Stimulated activated CD8-positive, alpha-beta memory T cell treated with anti-CD3 and anti-CD28 coated beads, Interleukin-15, amount 100 ng/mL, for 24 hours (primary cell): ENCODE data around the gene FARSB.
"Not testable (repeated sequence)": the region's sequence is repeated elsewhere in the genome, so short reads cannot be mapped to it uniquely, and the experiment has no call there.

ENCODE experiments used
- DNase-seq: peaks from one replicate; pipeline ENCODE4 v3.0.0-alpha.2; 2020; ENCODE audit warnings: low read depth

Gene FARSB

DNA sequence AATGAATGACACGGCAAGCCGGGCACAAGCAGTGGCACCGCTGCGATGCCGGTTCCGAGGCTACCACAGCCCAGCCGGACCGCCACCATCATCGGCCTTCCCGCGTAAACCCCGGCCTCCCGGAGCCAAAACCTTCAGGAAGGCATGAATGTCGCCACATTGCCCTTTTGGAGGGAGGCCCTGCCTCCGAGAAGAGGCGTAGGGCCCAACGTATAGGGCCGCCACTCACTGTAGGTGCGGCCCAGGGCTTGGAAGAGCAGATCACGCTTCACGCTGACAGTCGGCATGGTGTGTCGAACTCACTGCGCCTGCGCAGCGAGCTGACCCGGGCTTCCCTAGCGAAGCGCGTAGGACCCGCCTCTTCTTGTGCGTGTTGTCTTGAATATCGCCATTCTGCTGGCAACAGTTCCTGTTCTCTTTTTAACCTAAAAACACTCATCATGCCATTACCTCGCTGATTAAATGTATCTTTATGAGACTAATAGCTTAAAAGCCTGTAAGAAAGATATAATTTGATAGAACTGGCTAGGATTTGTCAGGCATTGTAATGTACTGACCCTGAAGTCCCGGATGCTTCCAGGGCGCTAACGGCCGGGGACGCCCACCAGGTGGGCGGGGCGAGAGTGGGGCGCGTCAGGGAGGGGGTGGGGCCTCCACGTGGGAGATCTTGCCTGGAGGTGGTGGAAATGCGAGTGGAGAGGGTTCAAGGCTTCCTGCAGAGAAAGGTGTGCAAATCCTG, at the start of gene FARSB:
TSS of gene FARSB (minus strand) at position 306 of the 739 bp plus-strand sequence. CDS start at position 287, 19 bp downstream.
- DNase-seq: peak; percentile 77

DNA sequence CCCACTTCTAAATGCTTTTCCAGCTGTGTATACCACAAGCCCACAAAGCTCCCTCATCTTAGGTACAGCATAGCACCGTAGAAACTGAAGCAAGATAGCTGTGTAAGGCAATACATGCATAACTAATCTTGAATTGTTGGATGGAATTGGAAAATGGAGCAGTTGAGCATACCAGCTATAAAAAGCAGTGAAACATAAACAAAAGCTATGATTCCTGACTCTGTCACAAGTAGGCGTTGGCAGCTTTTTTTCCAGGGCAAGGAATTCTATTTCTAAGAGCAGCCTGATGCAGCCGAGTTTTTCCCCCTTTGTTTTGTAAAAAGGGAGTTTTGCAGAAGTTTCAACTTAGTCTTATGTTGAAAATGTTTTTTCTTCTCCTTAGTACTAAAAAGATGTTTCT, 48.0 kb upstream of the FARSB start:
- no peak for DNase-seq

DNA sequence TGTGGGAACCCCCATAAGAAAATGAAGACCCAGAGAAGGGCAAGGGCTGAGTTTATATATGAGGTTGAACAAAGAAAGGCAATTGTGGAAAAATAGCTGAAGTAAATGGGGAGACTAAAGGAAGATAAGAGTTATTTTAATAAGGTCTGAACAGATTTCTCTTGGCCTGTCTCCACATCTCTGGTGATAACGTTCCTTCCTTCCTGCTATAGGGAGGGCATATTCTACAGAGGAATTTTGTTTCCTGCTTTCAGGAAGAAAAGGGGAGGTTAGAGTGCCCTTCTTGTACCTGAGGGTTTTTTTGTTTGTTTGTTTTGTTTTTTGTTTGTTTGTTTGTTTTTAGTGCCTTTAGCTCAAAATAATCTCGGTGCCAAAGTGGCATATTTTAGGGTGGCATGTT, 47.2 kb upstream of the FARSB start:
- no peak for DNase-seq

DNA sequence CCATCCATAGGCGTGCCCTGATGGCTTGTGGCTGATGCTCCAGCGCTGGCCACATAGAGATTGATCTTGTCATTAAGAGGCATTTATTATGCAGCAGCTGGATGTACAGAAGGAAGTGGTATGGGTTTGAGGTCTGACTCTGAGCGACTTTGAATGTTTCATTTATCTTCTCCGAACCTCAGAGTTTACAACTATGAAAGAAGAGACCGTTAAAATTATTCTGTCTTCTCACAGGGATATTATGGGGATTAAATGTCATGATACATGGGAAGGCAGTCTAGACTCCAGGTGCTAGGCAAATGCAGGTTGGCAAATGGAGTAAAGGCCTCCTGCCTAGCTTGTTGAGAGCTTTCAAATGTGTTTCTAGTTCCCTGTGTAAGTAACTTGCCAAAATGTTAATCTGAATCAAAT, 45.8 kb upstream of the FARSB start:
- DNase-seq: no peak

DNA sequence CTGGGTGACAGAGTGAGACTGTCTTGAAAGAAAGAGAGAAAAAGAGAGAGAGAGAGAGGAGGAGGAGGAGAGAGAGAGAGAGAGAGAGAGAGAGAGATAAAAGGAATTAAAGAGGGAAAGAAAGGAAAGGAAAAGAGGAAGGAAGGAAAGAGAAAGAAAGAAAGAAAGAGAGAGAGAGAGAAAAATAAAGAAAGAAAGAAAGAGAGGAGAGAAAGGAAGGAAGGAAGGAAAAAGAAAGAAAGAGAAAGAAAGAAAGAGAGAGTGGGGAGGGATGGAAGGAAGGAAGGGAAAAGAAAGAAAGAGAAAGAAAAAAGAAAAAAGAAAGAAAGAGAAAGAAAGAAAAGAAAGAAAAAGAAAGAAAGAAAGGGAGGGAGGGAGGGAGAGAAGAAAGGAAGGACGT, 45.3 kb upstream of the FARSB start:
- no peak for DNase-seq

DNA sequence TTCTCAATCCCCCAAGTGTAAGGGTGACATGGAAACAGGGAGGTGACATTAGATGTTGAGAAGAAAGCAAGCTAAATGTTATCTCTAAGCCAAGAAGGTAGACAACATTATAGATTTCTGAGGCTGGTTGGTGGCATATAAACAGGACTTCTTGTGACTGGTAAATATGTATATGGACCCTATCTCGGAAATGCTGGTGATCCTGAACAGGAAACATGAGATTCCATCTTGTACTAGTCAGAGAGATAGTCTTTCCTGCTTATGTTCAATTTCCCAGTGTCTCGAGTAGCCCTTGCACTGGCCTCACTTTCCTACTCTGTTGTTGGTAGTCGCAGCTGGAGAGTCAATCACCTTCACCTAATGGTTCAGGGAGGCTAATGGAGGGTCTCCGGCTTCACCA, 42.4 kb upstream of the FARSB start:
- DNase-seq: no peak

DNA sequence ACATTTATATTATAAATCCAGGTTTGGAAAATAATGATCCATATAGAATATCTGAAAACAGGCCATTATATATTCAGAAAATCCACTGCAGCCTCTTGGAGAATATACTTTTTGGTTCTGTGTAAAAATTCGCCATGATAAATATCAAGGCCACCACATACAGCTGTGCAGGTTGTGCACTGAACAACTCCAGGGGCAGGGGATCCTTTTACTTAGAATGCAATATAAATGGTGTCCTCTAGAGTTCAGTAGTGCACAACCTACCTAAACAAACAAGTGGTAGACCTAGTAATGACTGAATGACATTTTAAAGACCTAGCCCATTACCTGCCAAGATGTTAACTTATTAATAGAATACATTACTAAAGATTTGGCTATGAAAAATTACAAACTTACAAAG, 37.9 kb upstream of the FARSB start:
- no peak for DNase-seq

DNA sequence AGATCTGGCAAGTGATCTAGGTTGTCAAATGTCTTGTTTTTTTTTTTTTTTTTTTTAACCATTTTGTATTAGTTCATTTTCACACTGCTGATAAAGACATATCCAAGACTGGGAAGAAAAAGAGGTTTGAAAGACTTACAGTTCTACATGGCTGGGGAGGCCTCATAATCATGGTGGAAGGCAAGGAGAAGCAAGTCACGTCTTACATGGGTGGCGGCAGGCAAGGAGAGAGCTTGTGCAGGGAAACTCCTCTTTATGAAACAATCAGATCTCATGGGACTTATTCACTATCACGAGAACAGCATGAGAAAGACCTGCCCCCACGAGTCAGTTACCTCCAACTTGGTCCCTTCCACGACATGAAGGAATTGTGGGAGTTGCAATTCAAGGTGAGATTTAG, 37.5 kb upstream of the FARSB start:
- DNase-seq: not testable (repeated sequence)

DNA sequence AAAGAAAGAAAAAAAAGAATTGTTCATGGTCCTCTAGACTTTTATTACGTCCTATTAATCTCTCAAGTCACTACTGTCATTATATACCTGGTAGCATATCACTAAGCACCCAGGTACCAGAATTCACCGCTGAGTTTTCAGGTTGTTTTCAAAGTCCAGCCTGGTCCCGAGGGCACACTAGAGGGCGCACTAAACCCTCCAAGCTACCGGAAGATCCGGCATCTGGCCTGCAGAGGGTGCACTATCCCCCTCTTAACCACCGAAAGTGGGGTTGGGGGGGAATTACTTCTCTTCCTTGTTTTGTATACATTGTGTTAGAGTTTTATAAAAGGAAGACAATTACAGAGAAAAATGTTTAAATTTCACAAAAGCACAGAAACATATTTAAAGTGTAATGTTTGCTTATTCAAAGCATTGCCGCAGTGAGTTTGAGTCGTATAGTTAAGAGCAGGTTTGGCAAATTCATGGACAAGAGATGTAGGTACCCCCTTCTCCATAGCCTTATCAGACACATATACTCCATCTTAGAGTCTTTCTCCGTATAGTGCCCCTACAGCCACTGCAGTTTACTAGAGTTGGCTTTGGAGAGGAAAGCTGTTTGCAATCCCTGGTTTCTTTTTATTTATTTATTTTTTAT, 34.8 kb upstream of the FARSB start:
- peak; percentile 38 for DNase-seq

DNA sequence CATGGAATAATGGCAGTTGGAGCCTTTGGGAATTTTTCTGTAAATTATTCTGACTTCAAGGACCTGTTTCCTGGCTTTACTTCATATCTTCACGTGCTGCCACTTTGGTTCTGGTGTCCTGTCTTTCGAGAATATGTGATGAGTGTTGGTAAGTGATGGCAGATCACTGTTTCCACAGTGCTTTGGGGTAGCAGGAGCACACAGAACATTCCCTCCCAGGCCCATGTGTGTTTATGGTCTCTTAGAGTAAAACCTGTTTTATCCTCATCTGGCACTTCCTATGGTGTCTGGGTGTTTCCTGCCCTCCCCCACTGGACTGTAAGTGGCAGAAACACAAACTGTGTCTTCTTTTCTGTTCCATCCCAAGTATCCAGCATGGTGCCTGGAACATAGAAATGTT, 33.4 kb upstream of the FARSB start:
- no peak for DNase-seq

DNA sequence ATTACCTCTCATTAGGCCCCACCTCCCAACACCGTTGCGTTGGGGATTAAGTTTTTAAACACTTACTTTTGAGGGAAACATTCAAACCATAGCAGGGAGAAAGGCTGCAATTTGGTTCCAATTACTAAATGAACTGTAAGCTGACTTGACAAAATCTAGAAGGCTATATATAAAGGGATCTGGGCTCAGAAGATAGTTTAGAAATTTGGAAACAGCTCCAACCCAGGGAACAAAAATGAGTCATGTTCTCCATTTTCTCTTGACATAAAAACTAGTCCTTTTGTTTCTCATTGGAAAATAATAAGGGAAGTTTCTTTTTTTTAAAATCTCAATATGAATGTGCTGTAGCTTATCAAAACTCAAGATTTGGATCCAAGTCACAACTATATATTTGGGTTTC, 33.0 kb upstream of the FARSB start:
- DNase-seq: no peak

DNA sequence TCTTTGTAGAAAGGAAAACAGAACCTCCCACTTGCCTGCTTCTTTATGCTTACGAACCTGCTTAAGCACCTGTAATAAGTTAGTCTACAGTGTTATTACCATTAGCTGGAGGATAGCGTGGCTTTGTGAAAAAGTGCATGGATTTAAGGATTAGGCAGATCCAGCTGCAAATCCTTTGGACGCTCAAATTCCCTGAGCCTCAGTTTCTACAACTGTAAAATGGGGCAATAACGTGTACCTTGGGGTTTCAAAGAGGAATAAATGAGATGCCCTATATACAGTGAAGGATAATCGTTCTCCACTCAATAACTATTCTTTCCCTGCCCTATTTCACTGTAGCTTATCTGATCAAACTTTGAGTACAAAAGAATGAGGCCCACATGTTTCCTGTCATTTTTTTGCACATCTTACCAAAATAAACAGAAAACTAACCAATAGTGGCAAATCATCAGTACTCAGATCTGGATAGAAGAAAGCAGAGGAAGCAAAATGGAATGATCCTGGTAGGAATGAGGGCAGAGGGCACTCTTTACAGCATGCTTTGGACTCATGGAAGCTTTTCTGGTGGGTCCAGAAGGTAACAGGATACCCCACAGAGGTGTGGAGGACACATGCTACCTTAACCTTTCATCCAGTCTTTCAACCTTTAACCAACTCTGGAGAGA, 30.3 kb upstream of the FARSB start:
- no peak for DNase-seq

DNA sequence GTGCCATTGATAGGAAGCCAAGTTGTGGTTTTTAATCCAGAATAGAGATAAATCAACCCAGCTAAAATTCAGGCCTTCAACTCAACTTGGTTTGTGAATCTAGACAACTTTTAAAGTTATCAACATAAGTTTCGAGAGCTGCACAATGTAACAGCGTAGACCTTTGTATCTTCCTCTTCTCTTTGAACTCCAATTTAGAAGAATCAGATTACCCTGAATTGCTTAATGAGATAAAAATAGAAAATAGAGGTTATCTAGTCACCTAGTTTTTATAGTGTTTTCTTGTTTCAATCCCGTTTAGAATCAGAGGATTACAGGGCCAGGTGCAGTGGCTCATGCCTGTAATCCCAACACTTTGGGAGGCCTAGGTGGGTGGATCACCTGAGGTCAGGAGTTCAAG, 27.9 kb upstream of the FARSB start:
- no peak for DNase-seq

DNA sequence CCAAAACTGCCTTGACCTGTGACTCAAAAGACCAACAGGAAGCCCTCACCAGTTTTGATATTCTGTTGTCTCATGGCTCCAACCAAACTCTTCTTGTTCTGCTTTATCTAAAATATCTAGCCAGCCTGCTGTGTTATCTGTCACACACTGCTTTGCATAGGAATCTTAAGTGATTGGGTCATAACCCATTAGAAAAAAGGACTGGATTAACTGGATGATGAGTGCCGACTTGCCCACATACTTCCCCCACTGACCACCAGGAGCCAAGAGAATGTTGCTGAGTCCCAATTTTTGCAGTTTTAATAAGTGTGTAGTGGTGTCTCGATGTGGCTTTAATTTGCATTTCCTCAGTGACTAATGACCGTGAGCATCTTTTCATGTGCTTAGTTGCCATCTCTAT, 22.1 kb upstream of the FARSB start:
- DNase-seq: no peak

DNA sequence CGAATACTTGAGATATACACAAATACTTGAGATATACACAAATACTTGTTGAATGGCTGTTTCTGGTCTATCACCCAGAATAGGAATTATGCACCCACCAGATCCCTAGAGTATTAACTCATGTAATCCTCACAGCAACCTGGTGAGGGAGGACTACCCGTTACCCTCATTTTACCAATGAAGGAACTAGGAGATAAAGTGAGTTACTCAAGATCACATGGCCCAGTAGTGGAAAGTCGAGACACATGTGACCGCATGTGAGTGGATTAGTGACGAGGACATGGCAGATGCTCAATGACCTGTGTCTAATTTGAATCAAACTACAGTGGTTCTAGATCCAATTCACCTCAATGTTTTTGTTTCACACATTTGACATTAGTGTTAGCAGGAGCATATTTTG, 18.0 kb upstream of the FARSB start:
- no peak for DNase-seq

DNA sequence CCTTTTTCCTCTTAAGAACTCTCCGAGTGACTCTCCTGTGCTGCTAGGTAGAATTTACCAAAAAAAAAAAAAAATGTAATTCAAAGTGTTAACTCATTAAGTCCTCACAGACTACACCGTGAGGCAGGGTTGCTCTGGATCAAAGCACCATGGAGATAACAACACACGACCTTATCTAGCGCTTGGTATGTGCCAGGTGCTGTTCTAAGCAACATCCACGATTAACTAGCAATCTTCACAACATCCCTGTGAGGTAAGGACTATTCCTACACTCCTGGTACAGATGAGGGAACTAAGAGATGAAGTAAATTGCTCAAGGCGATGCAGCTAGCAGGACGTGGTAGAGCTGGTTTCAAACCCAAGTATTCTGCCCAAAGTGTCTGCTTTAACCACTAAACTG, 17.4 kb upstream of the FARSB start:
- no peak for DNase-seq

DNA sequence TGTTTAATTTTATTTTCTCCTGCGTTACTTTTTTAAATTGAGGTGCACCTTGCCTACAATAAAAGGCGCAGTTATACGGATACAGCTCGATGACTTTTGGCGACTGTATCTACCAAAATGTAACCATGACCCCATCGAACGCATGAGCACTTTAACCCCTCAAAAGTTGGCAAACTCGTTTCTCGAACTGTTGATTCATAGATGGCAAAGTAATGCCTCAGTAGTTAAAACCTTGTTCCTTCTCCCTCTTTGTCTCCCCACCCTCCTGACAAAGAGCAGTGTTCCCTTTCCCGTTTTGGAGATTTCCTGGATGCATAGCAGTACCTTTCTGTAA, 16.1 kb upstream of the FARSB start:
- DNase-seq: no peak

DNA sequence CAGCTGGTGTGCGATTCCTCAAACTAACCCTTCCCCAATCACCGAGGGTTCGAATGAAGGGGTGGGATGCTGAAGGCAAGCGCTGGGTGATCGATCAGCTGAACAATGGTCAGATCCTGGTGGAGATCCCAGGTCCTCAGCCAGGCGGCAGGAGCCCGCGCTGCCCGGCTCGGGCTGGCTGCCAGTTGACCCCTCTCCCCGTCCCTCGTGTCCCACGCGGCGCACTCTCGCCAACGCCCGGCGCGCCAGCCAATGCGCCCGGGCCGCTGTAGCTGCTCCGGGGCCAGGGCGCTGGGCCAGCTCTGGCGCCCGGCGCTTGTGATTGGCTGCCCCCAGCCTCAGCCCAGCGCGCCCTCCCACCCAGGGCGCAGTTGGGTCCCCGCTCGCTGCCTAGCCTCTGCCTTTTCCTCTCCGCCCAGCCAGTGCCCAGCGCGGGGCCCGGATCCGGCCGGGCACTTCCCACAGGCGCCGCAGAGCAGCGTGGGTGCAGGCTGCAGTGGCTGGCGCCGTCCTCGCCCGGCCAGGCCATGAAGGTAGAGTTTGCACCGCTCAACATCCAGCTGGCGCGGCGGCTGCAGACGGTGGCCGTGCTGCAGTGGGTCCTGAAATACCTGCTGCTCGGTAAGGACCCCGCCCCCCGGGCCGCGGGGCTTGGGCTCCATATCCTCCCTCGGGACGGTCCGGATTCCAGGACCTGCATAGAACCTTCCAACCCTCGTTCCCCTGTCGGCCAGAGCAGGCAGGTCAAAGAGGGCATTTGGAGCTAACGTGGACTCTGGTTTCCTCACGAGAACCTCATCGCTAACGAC, 15.6 kb upstream of the FARSB start, which contains the start of gene MOGAT1:
TSS of gene MOGAT1 (plus strand) at position 400 of the 809 bp plus-strand sequence. CDS start at position 528, 128 bp downstream.
- DNase-seq: no peak

DNA sequence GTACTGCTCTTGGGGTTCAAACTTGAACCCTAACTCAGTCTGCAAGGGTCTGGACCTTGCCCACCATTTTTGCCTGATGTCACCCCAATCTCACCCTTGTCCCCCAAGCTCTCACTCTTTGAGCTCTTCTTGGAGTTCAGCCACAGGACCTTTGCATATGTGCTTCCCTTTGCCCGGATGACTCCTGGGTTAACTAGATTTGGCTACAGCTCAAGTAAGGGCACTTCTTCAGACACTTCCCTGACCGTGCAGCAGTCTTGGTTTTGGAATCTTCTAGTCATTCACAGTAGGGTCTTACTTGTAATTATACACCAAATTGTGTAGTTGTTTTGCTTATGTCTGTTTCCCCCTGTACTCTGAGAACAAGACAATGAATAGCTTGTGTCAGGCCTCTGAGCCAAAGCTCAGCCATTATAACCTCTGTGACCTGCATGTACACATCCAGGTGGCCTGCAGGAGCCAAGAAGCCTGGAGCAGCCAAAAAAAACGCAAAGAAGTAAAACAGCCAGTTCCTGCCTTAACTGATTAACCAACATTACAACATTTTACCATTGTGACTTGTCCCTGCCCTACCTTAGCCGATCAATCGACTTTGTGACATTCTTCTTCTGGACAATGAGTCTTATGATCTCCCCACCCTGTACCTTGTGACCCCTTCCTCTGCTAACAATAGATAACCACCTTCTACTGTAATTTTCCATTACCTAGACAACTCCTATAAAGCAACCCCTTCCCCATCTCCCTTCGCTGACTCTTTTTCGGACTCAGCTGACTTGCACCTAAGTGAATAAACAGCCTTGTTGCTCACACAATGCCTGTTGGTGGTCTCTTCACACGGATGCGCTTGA, 14.5 kb upstream of the FARSB start:
- no peak for DNase-seq

DNA sequence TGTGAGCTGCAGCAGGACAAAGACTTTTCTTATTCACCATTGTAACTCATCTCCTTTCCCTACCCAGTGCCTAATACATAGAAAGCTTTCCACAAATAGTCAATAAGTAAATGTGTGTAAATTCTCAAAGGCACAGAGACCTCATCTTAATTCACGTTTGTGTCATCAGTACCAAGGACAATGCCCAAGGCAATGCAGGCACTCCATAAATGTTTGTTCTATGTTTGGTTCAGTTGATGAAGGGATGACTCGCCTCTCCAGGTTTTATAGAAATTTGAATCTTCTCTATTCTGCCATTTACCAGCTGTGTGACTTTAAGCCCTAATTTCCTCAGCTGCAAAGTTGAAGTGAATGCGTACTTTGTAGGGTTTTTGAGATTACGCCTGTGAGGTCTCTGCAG, 13.5 kb upstream of the FARSB start:
- no peak for DNase-seq

DNA sequence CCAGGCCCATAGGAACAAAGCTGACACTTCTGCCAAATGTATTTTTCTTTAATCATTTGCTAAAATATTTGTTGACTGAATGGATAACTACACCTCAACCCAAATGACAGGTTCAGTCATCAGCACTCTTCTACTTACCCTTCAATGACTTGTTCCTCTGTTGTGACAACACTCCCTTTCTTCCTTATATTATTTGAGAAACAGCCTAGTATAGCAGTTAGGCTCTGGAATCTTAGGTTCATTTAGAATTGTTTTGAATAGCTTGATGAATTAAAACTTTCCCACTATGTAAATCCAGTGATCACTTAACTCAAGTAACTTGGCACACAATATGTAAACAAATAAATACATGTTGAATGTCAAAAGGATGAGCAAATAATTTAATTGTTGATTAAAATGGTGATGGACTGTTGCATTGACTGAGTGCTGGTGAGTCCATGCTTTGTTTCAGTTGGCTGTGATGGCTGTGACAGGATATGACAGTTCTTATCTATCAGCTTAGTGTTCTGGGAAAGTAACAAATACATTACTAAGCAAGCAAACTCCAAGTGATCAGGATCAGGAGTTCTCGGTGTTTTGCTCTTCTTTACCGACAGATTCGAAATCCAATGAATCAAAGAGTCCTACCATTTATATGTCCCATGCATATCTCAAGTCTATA, 12.7 kb upstream of the FARSB start:
- DNase-seq: no peak
